ENCODE results near the gene SMARCA1.

SMARCA1 gene

GRCh38 chrX:129488359-129488758, 34.9 kb downstream of the SMARCA1 start:
- intact Hi-C loops (cut with DNase I) = no loop called here
- no peak for DNase-seq

GRCh38 chrX:129480889-129481288, 42.4 kb downstream of the SMARCA1 start:
- DNase-seq = no peak
- intact Hi-C loops (cut with DNase I) = no loop called here

GRCh38 chrX:129478516-129478915, 44.8 kb downstream of the SMARCA1 start:
- intact Hi-C loops (cut with DNase I) = no loop called here
- DNase-seq = no peak

- DNase-seq = no peak
- intact Hi-C loops (cut with DNase I) = no loop called here
These were observed 51.2 kb downstream of the SMARCA1 start for GRCh38 chrX:129472116-129472515.

GRCh38 chrX:129462707-129463106, 60.6 kb downstream of the SMARCA1 start:
- intact Hi-C loops (cut with DNase I) = no loop called here
- DNase-seq = no peak

GRCh38 chrX:129461801-129462456, 61.4 kb downstream of the SMARCA1 start:
- intact Hi-C loops (cut with DNase I) = no loop called here
- DNase-seq = no peak

GRCh38 chrX:129452523-129452922, 70.8 kb downstream of the SMARCA1 start:
- DNase-seq = no peak
- intact Hi-C loops (cut with DNase I) = no loop called here

GRCh38 chrX:129450123-129450522, 73.2 kb downstream of the SMARCA1 start:
- intact Hi-C loops (cut with DNase I) = no loop called here
- DNase-seq = no peak

- intact Hi-C loops (cut with DNase I) = no loop called here
These were observed 74.1 kb downstream of the SMARCA1 start for GRCh38 chrX:129449148-129449547.

GRCh38 chrX:129445436-129445835, 77.9 kb downstream of the SMARCA1 start:
- intact Hi-C loops (cut with DNase I) = no loop called here
- no peak for DNase-seq

More at GRCh38 chrX:129449148-129449547, 74.1 kb downstream of the SMARCA1 start:
- no peak for DNase-seq

- intact Hi-C loops (cut with DNase I) = no loop called here
- DNase-seq = no peak
These were observed 89.3 kb downstream of the SMARCA1 start for GRCh38 chrX:129433945-129434344.

- DNase-seq = no peak
- intact Hi-C loops (cut with DNase I) = no loop called here
These were observed 89.8 kb downstream of the SMARCA1 start for GRCh38 chrX:129433461-129433860.

- intact Hi-C loops (cut with DNase I) = no loop called here
- no peak for DNase-seq
These were observed 96.0 kb downstream of the SMARCA1 start for GRCh38 chrX:129427267-129427666.

GRCh38 chrX:129423191-129423590, 100.1 kb downstream of the SMARCA1 start:
- no peak for DNase-seq
- intact Hi-C loops (cut with DNase I) = no loop called here

- DNase-seq = no peak
- intact Hi-C loops (cut with DNase I) = no loop called here
These were observed 118.7 kb downstream of the SMARCA1 start for GRCh38 chrX:129404670-129405008.

GRCh38 chrX:129403974-129404669, 119.2 kb downstream of the SMARCA1 start:
- DNase-seq = no peak
- intact Hi-C loops (cut with DNase I) = no loop called here

Data from head of caudate nucleus (tissue), 42 donors.